Testis (tissue), 2 donors: ENCODE measurements around the gene SLC6A18.

Experiments used
- POLR2A ChIP-seq: fragments of 450-650 bp; IDR thresholded peaks from one replicate; pipeline ENCODE4 v1.6.1; 2017; ENCODE audit warnings: antibody characterized with exemption, mild to moderate bottlenecking, moderate library complexity
- TF ChIP-seq, protein P1 (sequence below), 3 experiments: fragments of 450-650 bp in 2 of 3; fragments of 200-600 bp in 1 of 3; sonication (generic) in 1 of 3; IDR thresholded peaks; one replicate each; pipeline ENCODE4 v1.5.1; 2016 to 2019; ENCODE audit warnings: antibody characterized with exemption in 3 of 3, mild to moderate bottlenecking in 2 of 3, moderate library complexity in 1 of 3

DNA sequence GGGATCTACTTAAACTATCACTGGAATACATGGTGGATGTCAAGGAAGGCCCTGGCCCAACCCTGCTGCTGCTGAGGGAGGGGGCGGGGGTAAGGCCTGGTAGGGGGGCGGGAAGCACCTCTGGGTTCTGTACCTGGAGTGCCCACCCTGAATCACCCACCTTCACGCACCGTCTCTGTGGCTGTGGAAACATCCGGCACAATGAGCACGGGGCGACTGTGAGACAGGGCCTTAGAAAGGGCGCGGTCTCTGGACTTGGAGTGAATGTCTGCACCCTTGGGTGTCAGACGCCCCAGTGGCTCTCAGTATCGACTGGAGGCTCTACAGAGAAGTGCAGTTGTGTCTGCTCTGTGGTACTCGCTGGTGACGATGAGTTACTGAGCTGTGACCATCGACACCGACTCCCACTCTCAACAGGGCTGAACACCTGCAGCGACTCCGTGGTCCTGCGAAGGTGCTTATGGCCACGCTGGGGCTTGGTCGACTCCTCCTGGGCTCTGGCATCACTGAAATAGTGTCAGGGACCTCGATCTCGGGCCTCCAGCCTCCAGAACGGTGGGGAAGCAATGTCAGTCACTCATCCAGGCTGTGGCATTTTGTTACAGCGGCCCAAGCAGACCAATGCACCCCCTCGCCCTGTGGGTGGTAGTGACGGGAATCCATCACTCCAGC, 49.2 kb upstream of the SLC6A18 start:
- TF ChIP-seq, protein P1, sequence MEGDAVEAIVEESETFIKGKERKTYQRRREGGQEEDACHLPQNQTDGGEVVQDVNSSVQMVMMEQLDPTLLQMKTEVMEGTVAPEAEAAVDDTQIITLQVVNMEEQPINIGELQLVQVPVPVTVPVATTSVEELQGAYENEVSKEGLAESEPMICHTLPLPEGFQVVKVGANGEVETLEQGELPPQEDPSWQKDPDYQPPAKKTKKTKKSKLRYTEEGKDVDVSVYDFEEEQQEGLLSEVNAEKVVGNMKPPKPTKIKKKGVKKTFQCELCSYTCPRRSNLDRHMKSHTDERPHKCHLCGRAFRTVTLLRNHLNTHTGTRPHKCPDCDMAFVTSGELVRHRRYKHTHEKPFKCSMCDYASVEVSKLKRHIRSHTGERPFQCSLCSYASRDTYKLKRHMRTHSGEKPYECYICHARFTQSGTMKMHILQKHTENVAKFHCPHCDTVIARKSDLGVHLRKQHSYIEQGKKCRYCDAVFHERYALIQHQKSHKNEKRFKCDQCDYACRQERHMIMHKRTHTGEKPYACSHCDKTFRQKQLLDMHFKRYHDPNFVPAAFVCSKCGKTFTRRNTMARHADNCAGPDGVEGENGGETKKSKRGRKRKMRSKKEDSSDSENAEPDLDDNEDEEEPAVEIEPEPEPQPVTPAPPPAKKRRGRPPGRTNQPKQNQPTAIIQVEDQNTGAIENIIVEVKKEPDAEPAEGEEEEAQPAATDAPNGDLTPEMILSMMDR (IDR thresholded peaks at IDR 0.05): no peak
- no peak for TF ChIP-seq POLR2A
